Stimulated activated CD4-positive, alpha-beta T cell treated with anti-CD3 and anti-CD28 coated beads, Interleukin-4, amount 100 ng/mL, for 24 hours (primary cell): Measurements from ENCODE around the gene CD180.

Experiments
- DNase-seq: peaks from one replicate; pipeline ENCODE4 v3.0.0-alpha.2; 2020

CD180 gene

DNA sequence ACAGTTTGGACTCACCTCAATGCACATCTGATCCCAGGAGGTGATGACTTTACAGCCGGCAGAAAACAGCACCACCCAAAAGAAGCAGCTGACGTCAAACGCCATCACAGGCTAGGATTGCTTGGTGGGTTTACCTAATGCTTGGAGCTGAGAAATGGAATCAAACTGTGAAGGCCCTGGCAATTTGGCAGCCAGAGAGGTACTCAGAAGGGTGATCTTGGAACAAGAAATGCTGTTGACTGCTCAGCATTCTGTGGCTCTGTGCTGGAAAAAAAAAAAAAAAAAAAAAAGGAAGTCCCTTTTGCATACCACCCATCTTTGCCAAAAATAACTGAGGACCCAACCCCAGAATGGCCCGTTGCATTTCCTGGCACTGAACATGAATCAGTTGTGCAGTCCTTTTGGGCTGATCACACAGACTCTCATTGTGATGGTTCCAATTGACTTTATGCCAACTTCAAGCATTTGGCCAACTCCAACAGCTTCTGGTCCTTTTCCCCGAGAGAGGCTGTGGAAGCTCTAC is at the start of gene CD180:
Gene CD180, minus strand, starts transcription at position 263 of the 523 bp plus-strand sequence. Its CDS starts 158 bp downstream, at position 105.
- no peak for DNase-seq

DNA sequence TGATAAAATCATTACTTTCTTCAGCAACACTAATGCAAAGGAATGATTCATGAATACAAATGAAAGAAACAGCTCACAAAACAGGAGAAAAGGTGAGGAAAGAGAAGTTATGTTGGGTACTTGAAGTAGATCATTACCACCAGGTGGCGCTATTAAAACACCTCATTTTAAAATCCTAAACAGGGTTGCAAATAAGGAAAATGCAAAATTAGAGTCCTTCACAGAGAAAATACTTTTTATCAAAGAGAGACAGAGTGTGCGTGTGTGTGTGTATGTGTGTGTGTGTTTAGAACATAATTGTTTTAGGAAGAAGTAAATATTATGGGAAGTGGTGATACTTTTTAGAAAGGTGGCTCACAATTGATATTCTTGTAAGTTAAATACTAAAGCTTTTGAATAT is 49.5 kb upstream of the CD180 start:
- peak; percentile 23 for DNase-seq

DNA sequence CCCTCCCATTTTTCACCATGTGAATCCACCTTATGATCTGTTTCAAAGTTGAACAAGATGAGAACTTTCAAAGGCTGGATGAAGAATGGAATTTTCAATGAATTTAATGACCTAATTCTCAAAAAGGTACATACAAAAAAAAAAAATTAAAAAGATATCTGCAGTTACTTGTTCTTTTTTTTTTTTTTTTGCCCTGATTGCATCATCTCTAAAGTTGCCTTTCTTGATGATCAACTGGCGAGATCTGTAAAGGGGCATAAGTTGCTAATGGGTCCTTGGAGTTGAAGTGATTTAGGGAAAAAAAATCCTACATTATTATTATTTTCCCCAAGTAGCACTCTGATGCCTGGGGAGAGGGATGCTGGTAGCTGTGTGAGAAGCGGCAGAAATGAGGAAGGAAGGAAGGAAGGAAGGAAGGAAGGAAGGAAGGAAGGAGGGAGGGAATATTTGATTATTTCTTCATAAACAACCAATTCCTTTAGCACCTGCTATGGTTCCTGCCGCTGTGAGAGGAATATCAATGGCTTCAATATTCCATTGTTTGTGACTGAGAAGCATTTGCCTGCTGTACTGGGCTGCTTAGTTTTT is 48.8 kb upstream of the CD180 start:
- DNase-seq: no peak

DNA sequence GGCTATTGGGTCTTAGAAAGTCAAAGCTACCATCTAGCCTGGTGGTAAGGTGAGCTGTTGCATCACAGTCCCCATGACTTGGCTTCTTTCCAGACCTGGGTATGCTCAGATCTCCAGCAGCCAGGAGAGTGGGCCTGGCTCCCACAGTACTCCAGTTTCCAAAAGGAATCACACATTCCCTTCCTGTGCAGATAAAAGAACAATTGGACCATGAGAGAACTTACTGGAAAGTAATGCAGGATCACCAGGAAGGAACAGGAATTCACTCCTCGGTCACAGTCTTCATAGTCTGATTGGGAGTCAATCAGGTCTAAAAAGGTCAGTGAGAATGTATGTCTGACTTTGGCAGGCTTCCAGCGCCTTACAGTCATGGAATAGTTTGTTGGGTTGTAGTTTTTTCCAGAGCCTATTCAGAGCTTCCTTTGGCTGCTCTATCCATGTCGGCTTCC is 47.8 kb upstream of the CD180 start:
- no peak for DNase-seq

DNA sequence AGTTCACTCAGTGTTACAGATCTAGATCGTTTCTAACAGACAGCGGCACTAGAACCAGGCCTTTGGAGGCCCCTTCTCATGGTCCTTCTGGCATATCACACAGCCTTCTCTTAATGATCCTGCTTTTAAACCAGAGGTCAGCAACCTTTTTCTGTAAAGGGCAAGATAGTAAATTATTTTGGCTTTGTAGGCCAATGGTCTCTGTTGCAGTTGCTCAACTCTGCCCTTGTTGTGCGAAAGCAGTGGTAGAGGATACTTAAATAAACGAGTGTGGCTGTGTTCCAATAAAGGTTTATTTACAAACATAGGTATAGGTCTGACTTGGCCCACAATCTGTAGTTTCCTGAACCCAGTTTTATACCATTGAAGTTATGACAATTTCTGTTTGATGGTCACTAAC is 47.3 kb upstream of the CD180 start:
- no peak for DNase-seq

DNA sequence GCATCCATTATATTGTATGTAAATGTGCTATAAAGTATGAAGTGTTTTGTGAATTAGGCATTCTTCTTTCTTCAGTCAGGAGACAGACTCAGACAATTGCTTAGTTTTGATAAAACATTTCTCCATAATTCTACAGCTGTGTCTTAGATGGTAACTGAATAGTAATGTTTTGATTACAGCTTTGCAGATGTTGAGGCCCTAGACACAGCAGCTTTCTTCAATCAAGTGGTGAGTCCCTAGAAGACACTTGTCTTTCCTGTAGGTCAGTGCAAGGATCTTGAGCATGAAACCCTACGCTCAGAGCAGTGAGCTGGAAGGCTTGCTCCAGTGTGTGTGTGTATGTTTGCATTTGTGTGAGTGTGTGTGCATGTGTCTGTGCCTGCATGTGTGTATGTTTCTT is 46.8 kb upstream of the CD180 start:
- DNase-seq: no peak

DNA sequence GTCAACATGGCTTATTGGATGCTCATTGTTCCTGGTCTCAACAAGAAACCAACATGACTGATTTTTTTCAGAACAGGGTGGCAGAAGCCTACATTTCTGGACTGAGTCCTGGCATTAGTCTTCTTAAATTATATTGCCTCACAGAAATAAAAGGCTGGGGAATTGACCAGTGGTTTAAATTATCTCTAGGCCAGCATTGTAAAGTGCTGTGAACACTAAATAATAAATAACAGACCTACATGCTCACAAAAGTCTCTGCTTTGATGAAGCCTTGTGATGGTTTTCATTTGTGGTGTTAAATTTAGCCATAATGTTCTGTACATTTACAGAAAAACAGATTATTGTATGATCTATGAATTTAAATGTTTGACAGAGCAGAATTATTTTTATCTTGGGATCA is 44.7 kb upstream of the CD180 start:
- DNase-seq: no peak

DNA sequence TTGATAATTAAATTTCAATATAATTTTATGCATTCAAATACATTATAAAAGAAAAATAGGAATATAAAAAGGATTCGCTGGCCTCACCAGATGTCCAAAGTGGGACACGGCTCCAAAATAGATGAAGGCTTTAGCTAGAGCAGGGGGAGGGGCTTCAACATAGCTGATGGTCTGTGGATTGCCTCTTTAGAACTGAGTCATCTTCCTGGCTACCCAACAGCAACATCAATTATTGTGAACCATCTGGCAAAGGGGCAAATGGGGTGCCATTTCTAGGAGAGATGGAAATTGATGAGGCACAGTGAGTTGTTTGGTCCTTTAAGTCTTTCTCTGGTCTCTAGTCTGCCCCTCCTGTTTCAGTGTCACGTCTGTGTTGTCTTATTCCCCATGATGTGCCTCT is 44.2 kb upstream of the CD180 start:
- no peak for DNase-seq

DNA sequence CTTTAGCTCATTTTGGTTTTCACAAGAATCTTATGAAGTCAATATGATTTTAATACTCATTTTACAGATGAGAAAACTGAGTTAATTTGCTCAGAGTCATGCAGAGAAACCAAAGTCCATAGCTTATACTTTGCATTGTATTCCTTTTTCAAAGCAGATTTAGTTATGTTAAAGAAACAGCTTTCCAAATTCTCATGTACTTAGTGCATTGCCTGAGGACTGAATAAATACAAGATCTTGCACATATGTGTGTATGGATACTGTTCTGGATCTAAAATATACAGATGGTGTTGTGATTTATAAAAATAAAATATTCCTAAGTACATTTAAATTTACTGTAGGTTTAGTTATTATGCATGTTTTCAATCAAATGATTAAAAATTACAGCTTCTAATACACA is 43.5 kb upstream of the CD180 start:
- no peak for DNase-seq

DNA sequence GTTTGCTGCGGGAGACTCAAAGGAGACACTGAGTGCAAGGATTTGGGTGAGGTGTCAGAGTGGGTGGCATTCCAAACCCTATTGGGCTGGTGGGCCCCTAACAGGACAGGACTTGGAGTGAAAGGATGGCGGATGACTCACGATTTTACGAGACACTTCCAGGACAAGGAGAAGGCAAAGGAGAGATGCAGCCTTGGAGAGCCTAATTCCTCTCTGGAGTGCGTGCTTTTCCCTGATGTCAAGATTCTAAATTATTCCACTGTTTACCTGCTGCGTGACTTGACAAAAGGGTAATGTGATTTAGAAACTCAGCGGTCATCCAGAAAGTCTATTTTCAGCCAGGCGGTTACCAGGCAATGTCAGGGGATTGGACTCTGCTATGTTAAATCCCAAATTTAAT is 41.6 kb upstream of the CD180 start:
- DNase-seq: no peak

DNA sequence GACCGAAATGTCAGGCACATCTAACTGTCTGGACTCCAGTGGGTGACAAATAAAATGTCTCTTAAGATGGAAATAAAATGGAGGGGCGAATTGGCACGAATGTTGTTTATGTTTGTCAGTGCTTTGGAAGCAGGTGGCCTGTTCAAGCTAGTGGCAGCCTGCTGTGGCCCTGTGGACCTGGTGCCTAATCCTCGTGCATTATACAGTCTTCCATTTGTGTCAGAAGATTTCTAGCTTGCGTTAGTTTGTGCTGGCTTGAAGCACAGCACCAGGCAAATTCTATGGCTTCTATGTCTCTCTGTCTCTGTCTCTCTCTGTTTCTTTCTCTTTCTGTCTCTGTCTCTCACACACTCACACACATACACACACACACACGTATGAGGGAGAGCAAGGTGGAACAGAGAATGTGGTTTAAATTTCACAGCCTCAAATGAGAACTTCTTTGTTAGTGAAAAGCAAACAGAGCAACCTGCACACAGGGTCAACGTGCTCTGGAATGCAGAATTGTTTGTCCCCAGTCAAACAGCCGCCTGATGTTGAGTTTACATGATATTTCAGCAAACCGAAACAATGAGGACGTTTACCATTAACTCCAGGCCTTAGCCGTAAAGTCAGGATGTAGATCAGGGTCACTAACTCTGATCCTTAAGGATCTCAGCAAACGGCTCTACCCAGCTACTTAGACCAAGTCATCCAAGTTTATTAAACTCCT is 39.0 kb upstream of the CD180 start:
- no peak for DNase-seq

DNA sequence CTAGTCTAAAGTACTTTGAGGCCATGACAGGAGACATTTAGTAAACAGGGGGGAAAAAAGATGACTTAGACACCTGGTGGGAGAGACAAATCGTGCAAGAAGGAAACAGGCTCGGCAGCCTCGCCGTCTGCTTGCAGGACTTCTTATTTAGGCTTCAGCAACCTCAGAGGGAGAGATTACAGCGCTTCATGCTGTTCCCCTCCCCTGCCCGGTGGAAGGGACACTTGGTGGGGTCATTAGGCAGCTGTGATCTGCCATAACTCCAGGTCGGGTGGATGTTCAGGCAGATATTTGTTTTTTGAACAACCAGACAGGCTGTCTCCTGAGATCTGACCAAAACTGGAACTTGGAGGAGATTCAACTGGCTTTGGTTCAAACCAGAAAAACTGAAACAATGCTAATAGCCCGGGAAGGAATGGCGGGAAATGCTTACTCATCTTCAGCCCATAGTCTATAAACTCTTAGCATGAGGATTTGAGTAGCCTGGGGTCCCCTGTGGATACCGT is 38.1 kb upstream of the CD180 start:
- DNase-seq: no peak

DNA sequence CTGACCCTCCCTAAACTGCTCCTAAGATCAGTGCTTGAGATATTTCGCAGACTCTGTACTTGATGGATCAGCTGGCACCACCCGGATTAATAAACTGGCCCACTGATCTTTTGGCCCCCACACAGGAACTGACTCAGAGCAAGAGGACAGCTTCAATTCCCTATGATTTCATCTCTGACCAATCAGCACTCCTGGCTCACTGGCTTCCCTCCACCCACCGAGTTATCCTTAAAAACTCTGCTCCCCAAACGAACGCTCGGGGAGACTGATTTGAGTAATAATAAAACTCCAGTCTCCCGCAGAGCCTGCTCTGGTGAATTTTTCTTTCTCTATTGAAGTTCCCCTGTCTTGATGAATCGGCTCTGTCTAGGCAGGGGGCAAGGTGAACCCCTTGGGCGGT is 36.5 kb upstream of the CD180 start:
- no peak for DNase-seq

DNA sequence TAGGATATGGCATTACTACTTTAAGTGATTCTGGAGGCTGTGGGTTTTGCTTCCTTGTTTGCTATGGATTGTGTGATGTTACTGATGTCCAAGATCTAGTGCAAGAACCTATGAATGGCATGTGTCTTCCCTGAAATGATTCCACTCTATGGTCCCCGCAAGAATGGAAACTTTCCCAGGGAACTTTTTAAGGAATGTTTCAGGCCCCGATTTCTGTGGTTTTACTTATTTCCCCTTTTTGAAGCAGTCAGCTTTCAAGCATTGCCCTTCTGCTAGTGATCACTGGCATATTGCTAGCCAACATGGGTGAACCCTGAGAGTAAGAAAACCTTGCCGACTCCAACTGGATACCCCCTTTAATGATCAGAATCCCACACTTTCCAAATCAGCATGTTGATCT is 26.6 kb upstream of the CD180 start:
- DNase-seq: no peak

DNA sequence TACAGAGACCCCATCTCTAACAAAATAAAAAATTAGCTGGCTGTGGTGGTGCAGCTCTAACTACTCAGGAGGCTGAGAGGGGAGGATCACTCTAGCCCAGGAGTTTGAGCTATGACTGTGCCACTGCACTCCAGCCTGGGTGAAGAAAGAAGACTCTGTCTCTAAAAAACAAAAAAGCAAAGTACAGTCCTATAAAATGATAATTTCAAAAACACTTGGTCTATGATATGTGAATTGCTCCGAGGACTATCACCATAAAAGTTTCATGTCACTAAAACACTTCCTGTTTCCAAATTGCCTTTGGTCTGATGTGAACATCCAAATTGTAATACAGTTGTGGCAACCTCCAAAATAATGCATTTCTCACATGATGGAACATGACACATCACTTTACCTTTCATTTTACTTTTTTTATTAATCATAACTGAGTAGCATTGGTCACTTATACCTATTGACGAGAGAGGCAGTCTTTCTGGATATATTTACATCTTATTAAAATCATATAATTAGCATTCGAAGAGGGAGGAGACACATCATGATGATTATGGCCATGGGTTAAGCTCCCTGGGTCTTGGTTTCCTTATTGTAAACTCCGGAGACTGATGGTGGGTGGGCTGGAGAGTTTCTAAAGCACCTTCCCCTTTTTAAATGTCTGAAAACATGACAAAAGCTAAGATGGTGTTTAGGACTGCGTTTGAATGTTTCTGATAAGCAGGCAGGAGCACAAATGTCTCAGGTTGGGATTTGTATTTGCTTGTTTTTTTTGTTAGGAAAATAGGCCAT is 25.8 kb upstream of the CD180 start:
- no peak for DNase-seq

DNA sequence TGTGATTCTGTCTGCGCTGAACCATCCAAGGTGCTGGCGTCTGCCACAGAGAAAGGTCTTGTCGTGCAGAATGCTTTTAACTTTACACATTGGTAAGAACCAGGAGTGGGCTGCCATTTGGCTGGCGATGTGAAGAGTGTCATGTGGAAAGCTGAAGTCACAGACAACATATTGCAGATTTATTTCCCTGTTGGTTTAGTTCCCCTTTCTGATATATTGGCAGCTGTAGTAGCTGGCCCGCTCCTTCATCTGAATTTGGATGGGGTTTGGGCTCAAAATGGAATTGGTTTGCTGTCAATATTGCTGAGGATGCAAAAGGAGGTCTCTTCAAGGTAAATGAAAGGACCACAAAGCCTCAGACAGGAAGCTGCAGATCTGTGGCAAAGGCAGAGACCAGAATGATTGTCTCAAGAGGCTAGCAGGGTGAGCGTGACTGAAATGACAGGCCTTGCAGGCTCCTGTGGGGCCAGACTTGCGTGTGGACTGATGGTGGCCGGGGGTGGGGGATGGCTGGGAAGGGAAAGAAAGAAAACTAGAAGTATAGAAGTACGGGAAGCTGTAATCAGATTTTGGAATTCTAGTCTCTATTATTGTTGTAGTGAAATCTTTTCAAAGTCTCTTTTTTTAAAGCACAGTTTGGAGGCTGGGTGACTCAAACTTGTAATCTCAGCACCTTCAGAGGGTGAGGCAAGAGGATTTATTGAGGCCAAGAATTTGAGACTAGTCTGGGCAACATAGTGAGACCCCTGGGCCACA is 25.1 kb upstream of the CD180 start:
- DNase-seq: peak; percentile 27

DNA sequence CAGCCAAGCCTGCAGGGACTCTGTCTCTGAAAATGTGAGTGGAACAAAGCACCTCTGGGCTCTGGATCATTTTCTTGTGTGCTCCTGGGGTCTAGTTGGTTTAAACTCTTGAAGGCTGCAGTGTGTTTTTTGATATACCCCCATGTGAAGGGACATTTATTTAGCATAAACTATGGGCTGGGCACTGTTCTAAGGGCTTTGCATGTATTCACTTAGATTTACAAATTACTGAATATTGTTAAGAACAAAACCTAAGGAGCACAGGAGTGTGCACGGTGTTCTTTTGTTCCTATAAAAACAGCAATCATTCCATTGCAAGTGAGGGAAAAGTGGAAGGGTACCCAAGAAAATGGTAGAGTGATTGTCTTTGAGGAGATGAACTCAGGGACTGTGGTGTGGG is 20.0 kb upstream of the CD180 start:
- DNase-seq: no peak

DNA sequence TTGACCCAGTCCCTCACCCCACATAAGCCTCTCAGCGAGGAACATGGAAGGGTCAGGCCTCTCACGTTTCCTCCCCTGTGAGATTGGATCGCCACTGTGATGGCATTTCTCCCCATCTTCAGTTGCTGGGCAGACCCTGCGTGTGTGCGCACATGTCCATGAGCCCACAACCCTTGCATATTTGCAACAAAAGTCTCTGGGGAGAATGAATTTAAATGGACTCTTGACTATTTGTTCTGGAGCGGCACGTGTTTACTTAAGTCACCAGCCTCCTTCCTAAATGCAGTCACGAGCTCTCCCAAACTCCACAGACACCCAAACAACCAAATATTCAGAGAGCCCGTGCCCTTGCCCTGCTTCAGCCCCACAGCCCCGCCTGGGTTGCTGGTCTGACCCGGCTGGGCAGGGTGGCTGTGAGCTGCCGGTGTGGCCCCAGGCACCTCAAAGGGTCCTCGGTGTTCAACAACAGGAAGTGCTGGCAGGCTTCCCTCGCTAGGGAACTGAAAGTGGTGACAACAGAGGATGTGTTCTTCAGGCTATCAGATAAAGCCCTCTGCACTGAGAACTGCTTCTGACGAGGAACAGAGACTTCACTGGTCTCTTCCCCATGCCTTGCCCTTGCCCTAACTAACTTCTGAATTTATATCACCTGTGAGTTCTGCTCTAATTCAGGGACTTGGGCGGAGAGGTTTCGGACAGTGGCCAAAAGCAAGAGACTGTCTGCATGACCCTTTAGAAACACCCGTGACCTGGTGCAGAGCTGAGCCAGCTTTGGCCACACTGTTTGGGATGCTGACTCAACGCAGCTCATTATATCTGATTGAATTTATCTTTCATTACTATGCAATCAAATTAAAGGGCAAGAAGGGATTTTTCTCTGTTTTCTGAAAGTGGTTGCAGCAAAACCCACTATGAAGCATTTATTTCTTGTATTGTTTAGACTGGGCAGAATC is 19.2 kb upstream of the CD180 start:
- DNase-seq: peak; percentile 66

DNA sequence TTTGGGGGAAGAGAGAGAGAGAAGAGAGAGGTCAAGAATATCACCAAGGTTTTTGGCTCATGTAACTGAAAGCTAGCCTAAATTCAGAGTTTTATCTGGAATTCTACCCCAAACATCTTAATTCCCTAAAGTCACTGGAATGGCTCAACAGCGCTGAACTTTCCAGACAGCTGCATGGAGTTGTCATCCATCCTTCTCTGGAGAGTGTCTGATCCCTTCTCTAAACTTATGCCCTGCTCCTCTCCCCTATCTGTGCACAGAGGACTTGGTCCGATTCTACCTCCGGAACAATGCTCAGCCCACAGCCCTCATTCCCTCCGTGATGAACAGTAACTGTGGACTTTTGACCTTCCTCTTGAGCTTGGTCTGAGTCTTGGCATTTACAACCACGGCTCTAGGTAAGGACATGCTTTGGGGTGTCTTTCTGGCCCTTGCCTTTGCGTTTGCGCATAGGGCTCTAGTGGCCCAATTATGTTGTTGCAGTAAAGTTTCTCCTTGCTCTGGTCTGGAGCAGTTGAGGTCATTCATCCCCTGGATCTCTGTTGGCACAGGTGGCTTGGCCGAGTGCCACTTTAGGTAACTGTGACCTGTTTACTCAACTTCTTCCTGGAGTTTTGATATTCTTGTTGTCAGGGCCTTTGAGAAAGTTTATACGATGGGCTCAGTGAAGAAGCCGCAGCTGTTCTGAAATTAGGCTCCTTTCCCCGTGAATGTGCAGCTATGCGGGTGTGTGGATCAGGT is 18.3 kb upstream of the CD180 start:
- no peak for DNase-seq

DNA sequence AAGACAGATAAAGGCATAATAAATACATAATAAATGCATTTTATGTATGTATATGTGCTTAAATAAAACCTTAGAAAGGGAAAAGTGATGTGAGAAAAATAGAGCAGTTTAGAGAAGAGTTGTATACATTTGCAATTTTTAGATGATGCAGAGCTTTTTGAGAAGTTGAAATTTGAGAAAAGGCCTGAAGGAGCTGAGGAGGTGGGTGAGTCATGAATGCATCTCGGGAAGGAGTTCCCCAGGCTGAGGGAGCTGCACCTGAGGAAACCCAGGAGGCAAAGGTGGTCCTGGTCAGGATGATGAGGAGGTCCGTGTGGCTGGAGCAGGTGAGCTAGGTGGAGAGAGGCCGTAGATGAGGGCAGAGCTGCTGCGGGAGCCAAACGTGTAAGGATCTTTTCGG is 17.4 kb upstream of the CD180 start:
- no peak for DNase-seq

DNA sequence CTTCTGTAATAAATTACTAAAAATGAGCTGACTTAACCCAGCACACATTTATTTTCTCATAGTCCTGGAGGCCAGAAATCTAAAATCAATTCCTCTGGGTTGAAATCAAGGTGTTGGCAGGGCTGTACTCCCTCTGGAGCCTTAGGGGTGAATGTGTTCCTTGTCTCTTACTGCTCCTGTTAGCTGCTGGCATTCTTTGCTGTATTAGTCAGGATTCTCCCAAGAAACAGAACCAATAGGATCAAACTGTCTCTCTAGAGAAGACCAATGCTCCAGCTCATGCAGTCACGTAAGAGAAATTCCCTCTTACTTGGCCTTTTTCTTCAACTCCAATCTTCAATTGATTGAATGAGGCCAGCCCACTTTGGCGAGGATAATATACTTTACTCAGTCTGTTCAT is 15.3 kb upstream of the CD180 start:
- no peak for DNase-seq
